Measurements from ENCODE around the gene ITGB8.
"Not testable (repeated sequence)": the region's sequence is repeated elsewhere in the genome, so short reads cannot be mapped to it uniquely, and the experiment has no call there.

The ITGB8 gene

GRCh38 chr7:20330239-20330927, at the start of gene ITGB8:
ITGB8 (plus strand) TSS chr7:20330900; CDS start chr7:20331807, 907 bp downstream.
- peak; percentile 85 for DNase-seq (ENCODE audit: low read depth)

GRCh38 chr7:20282959-20283358, 47.7 kb upstream of the ITGB8 start:
- DNase-seq (ENCODE audit: low read depth): no peak

DNA sequence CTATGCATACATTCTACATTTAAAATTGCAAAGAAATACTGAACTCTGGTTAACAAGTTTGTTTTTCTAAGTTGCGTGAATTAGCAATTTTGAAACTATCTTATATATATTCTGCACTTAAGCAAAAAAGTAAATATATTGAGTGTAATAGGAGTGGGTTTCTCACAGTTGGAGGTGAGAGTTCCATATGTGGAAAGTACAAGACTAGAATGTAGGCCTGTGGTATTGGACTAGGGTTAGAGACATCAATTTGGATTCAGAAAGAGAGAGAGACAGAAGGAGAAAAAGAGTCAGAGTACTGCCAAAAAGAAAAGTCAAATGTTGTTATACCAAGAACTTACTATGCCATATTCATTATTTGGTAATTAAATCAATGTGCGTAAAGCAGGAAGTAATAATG, 47.3 kb upstream of the ITGB8 start:
- no peak for DNase-seq (ENCODE audit: low read depth)

- DNase-seq (ENCODE audit: low read depth): no peak
Observed at GRCh38 chr7:20284003-20284770, 46.5 kb upstream of the ITGB8 start.

DNA sequence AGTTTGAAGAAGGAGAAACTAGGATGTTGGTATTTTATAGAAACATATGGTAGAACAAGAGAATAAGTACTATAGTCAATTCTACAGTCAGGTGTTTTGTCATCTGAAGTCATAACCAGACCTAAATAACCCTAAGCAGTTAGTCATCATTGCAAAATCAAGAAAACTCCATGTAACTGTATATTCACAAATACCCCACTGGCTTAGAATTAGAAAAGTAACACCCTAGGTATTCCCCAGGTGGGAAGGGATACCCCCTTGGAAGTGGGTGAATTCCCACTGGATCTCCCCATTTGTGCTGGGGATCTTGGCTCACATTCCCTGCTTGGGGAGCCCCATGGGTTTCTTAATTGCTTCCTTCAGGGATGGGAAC, 45.9 kb upstream of the ITGB8 start:
- no peak for DNase-seq (ENCODE audit: low read depth)

- DNase-seq (ENCODE audit: low read depth): no peak
Observed at GRCh38 chr7:20287317-20287716, 43.4 kb upstream of the ITGB8 start.

GRCh38 chr7:20288036-20288435, 42.7 kb upstream of the ITGB8 start:
- no peak for DNase-seq (ENCODE audit: low read depth)

GRCh38 chr7:20290505-20291111, 40.1 kb upstream of the ITGB8 start:
- no peak for DNase-seq (ENCODE audit: low read depth)

- no peak for DNase-seq (ENCODE audit: low read depth)
Observed at GRCh38 chr7:20293336-20293735, 37.4 kb upstream of the ITGB8 start.

DNA sequence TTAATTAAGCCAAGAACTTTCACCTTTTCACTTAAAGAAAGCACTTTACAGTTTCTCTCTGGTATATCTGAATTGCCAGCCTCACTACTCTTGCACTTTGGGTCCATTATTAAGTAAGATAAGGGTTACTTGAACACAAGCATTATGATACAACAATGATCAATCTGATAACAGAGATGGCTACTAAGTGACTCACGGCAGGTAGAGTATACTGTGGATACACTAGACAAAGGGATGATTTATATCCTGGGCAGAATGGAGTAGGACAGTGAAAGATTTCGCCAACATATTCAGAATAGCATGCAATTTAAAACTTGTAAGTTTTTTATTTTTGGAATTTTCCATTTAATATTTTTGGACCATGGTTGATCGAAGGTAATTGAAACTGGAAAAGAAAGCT, 34.3 kb upstream of the ITGB8 start:
- no peak for DNase-seq (ENCODE audit: low read depth)

DNA sequence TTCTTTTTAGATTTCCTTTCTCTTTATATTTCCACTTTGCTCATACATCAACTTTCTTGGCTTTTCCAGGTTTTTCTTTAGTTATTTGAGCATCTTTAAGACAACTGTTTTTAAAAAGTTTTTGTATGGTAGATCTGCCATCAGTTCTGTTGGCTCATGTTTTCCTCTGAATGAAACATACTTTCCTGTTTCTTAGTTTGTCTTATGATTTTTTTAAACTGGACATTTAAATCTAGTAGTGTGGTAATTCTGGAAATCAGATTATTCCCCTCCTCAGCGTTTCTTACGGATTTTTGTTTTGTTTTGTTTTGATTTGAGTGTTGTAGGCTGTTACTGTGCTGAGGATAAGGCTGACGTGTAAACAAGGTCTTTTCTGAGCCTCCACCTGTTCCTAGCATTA, 33.8 kb upstream of the ITGB8 start:
- no peak for DNase-seq (ENCODE audit: low read depth)

GRCh38 chr7:20298486-20298901, 32.2 kb upstream of the ITGB8 start:
- DNase-seq (ENCODE audit: low read depth): peak; percentile 60

- DNase-seq (ENCODE audit: low read depth): no peak
Observed at GRCh38 chr7:20299145-20299544, 31.6 kb upstream of the ITGB8 start.

DNA sequence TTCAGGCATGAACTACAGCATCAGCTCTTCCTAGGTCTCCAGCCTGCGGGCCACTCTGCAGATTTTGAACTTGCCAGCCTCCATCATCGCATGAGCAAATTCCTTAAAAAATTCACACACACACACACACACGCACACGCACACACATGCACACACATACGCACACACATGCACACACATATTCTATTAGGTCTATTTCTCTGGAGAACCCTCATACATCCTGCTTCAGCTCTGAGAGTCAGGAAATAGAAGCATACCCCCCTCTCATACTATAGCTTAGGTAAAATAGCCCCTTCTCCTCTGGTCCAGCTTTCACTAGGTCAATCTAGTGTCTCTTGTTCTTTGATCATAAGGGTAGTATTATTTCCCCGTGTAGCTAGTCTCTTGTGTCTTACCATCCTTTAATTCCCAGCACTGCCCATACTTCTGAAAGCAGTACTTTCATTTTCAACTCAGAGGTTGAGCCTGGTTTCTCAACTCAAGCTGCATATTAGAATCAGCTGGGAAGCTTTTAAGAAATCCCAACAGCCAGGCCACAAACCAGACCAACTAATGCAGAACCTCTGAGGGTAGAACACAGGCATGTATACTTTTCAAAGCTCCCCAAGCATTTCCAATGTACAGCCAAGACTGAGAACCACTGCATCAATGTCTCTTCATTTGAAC, 30.9 kb upstream of the ITGB8 start:
- DNase-seq (ENCODE audit: low read depth): peak; percentile 24

GRCh38 chr7:20301311-20301939, 29.3 kb upstream of the ITGB8 start:
- no peak for DNase-seq (ENCODE audit: low read depth)

GRCh38 chr7:20302300-20302699, 28.4 kb upstream of the ITGB8 start:
- not testable (repeated sequence) for DNase-seq (ENCODE audit: low read depth)

DNA sequence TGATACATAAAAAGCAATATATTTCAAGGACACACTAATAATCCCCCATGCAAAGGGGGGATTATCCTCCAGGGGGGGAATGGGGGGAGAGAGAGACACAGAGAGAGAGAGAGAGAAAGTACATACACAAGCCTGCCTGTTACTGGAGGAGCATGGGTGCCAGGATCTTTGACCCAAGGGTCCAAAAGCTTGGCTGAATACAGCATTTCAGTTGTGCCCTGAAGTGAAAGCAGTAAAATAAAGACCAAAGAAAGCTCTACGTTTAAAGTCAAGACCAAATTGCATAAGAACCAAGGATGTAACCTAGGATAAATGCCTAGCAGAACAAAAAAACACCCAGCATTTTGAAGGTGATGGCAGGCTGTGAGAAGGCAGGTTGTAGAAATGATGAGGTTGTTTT, 27.8 kb upstream of the ITGB8 start:
- DNase-seq (ENCODE audit: low read depth): no peak

GRCh38 chr7:20304366-20304765, 26.3 kb upstream of the ITGB8 start:
- no peak for DNase-seq (ENCODE audit: low read depth)

GRCh38 chr7:20305726-20306125, 25.0 kb upstream of the ITGB8 start:
- DNase-seq (ENCODE audit: low read depth): no peak

GRCh38 chr7:20306180-20306946, 24.3 kb upstream of the ITGB8 start:
- DNase-seq (ENCODE audit: low read depth): no peak

- no peak for DNase-seq (ENCODE audit: low read depth)
Observed at GRCh38 chr7:20307119-20307518, 23.6 kb upstream of the ITGB8 start.
